Measurements from ENCODE around the gene SURF6.

- TF ChIP-seq ZSCAN18 (tag by site-specific recombination; IDR thresholded peaks at IDR 0.05) (no peak), ZNF707 (tag by site-specific recombination; IDR thresholded peaks at IDR 0.05) (no peak), ZNF398 (tag by site-specific recombination; IDR thresholded peaks at IDR 0.05) (no peak), CTCF (tag by site-specific recombination; IDR thresholded peaks at IDR 0.05) (no peak), ZNF624 (tag by site-specific recombination; IDR thresholded peaks at IDR 0.05) (no peak), ZNF660 (tag by site-specific recombination; IDR thresholded peaks at IDR 0.05) (no peak)
These were observed 4.3 kb upstream of the SURF6 start for GRCh38 chr9:133340256-133340655.
